GM18498 (cell line): Measurements from ENCODE around the gene GAPT.
A peak's percentile ranks its signal among the peaks of the same experiment; 100 is the strongest.

Experiments used
- ATAC-seq: cut with Tn5 transposase; IDR thresholded peaks from one replicate; pipeline ENCODE4 v1.9.1; 2021; ENCODE audit warnings: mild to moderate bottlenecking, moderate library complexity; ENCODE audit not compliant: unreplicated experiment

Gene GAPT

GRCh38 chr5:58460732-58461286, 30.4 kb upstream of the GAPT start:
- ATAC-seq, result peak; percentile 74

GRCh38 chr5:58462154-58462553, 29.1 kb upstream of the GAPT start:
- ATAC-seq, result no peak

GRCh38 chr5:58462623-58463230, 28.5 kb upstream of the GAPT start:
- no peak for ATAC-seq

GRCh38 chr5:58466939-58467338, 24.3 kb upstream of the GAPT start:
- ATAC-seq, result peak; percentile 99

GRCh38 chr5:58469896-58470295, 21.3 kb upstream of the GAPT start:
- ATAC-seq, result no peak

- ATAC-seq, result no peak
Observed at GRCh38 chr5:58475404-58475803, 15.8 kb upstream of the GAPT start.

GRCh38 chr5:58477760-58478376, 13.4 kb upstream of the GAPT start:
- ATAC-seq, result no peak

GRCh38 chr5:58481066-58481676, 10.1 kb upstream of the GAPT start:
- ATAC-seq, result no peak

- ATAC-seq, result no peak
Observed at GRCh38 chr5:58481828-58482227, 9.4 kb upstream of the GAPT start.

- no peak for ATAC-seq
Observed at GRCh38 chr5:58482536-58482935, 8.7 kb upstream of the GAPT start.

GRCh38 chr5:58484505-58484904, 6.7 kb upstream of the GAPT start:
- ATAC-seq, result no peak

- ATAC-seq, result no peak
Observed at GRCh38 chr5:58486290-58486689, 4.9 kb upstream of the GAPT start.

GRCh38 chr5:58490402-58491050, 709 bp upstream of the GAPT start:
- ATAC-seq, result peak; percentile 42

- no peak for ATAC-seq
Observed at GRCh38 chr5:58493141-58493540, 1.9 kb downstream of the GAPT start.

- no peak for ATAC-seq
Observed at GRCh38 chr5:58496488-58496887, 5.3 kb downstream of the GAPT start.

GRCh38 chr5:58497386-58497785, 6.2 kb downstream of the GAPT start:
- no peak for ATAC-seq

- ATAC-seq, result no peak
Observed at GRCh38 chr5:58497921-58498320, 6.7 kb downstream of the GAPT start.

GRCh38 chr5:58498340-58498942, 7.2 kb downstream of the GAPT start:
- no peak for ATAC-seq

GRCh38 chr5:58499231-58499630, 8.0 kb downstream of the GAPT start:
- no peak for ATAC-seq

- ATAC-seq, result no peak
Observed at GRCh38 chr5:58499941-58500340, 8.7 kb downstream of the GAPT start.

- ATAC-seq, result no peak
Observed at GRCh38 chr5:58501778-58502417, 10.7 kb downstream of the GAPT start.
